CD8-positive, alpha-beta memory T cell (primary cell): ENCODE measurements around the gene FAM156B. TPM values are rescaled to one million over a fixed set of nuclear protein-coding genes. Genes with fewer than 3 reads are reported as not detected.
"Not testable (repeated sequence)": the region's sequence is repeated elsewhere in the genome, so short reads cannot be mapped to it uniquely, and the experiment has no call there.

Experiments
- CTCF ChIA-PET: fragments of 350-600 bp; sonication (Branson Sonifier 250); formaldehyde crosslinking; loops from one replicate; lab custom pipeline; 2021; ENCODE audit warnings: antibody characterized with exemption; lab: Charles Lee
- POLR2A ChIA-PET: fragments of 350-600 bp; sonication (Branson Sonifier 250); formaldehyde crosslinking; loops from one replicate; lab custom pipeline; 2021; ENCODE audit warnings: antibody characterized with exemption; lab: Charles Lee
- DNase-seq, 5 donors: peaks; one replicate each; pipeline versions ENCODE4 v3.0.0 to v3.0.0-alpha.2; 2020 to 2022; ENCODE audit warnings: mixed read lengths in 1 of 5
- H3K27ac ChIP-seq: one replicate; pipeline ENCODE4 v1.7.0; 2013; ENCODE audit warnings: low read depth, mild to moderate bottlenecking, low read length, moderate library complexity
- H3K27me3 ChIP-seq: 2 replicates; pipeline ENCODE4 v1.7.0; 2013; ENCODE audit warnings: low read length, mild to moderate bottlenecking; ENCODE audit not compliant: insufficient read depth, poor library complexity, severe bottlenecking
- H3K36me3 ChIP-seq: 2 replicates; pipeline ENCODE4 v1.7.0; 2013; ENCODE audit warnings: mild to moderate bottlenecking, low read length, moderate library complexity; ENCODE audit not compliant: insufficient read depth
- H3K4me1 ChIP-seq: 2 replicates; pipeline ENCODE4 v1.7.0; 2013; ENCODE audit warnings: mild to moderate bottlenecking, low read length, moderate library complexity; ENCODE audit not compliant: insufficient read depth
- H3K4me3 ChIP-seq: 2 replicates; pipeline ENCODE4 v1.7.0; 2013; ENCODE audit warnings: mild to moderate bottlenecking, low read length
- H3K9me3 ChIP-seq: 2 replicates; pipeline ENCODE4 v1.7.0; 2013; ENCODE audit warnings: mild to moderate bottlenecking, low read length
- H3K27ac Mint-ChIP-seq, 8 donors: one replicate each; pipeline ENCODE4 v1.8.0; 2020 to 2021; ENCODE audit warnings: mixed read lengths in 8 of 8, mild to moderate bottlenecking in 6 of 8, inconsistent platforms in 3 of 8, moderate library complexity in 3 of 8
- H3K27me3 Mint-ChIP-seq, 2 donors: one replicate each; pipeline ENCODE4 v1.8.0; 2020 to 2021; ENCODE audit warnings: mixed read lengths in 2 of 2, mild to moderate bottlenecking in 1 of 2, moderate library complexity in 1 of 2
- H3K36me3 Mint-ChIP-seq, 3 donors: one replicate each; pipeline ENCODE4 v1.8.0; 2020 to 2021; ENCODE audit warnings: mixed read lengths in 3 of 3, inconsistent platforms in 1 of 3, mild to moderate bottlenecking in 1 of 3
- H3K4me1 Mint-ChIP-seq, 3 donors: one replicate each; pipeline ENCODE4 v1.8.0; 2020 to 2021; ENCODE audit warnings: mixed read lengths in 3 of 3, inconsistent platforms in 1 of 3, mild to moderate bottlenecking in 1 of 3
- H3K4me3 Mint-ChIP-seq, 7 donors: one replicate each; pipeline ENCODE4 v1.8.0; 2020 to 2021; ENCODE audit warnings: mixed read lengths in 7 of 7, mild to moderate bottlenecking in 6 of 7, moderate library complexity in 4 of 7, inconsistent platforms in 2 of 7
- H3K9me3 Mint-ChIP-seq, 5 donors: one replicate each; pipeline ENCODE4 v1.8.0; 2020 to 2022; ENCODE audit warnings: mixed read lengths in 5 of 5, mild to moderate bottlenecking in 3 of 5, moderate library complexity in 2 of 5, inconsistent platforms in 1 of 5
- polyA plus RNA-seq: library from polyadenylated mRNA; unstranded; fragments of 300-500 nt; fragmentation: Illumina TruSeq; gene quantifications from one replicate; pipeline ENCODE4 v1.2.3, GENCODE V29; 2021
- total RNA-seq, 2 experiments: library from RNA; stranded (reverse); gene quantifications; one replicate each; pipeline ENCODE4 v1.2.3, GENCODE V29; 2021

Gene FAM156B, protein sequence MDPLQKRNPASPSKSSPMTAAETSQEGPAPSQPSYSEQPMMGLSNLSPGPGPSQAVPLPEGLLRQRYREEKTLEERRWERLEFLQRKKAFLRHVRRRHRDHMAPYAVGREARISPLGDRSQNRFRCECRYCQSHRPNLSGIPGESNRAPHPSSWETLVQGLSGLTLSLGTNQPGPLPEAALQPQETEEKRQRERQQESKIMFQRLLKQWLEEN
- total RNA-seq (10 to 100 TPM; 11.6 to 13.2 TPM), polyA plus RNA-seq (4.4 TPM)

DNA sequence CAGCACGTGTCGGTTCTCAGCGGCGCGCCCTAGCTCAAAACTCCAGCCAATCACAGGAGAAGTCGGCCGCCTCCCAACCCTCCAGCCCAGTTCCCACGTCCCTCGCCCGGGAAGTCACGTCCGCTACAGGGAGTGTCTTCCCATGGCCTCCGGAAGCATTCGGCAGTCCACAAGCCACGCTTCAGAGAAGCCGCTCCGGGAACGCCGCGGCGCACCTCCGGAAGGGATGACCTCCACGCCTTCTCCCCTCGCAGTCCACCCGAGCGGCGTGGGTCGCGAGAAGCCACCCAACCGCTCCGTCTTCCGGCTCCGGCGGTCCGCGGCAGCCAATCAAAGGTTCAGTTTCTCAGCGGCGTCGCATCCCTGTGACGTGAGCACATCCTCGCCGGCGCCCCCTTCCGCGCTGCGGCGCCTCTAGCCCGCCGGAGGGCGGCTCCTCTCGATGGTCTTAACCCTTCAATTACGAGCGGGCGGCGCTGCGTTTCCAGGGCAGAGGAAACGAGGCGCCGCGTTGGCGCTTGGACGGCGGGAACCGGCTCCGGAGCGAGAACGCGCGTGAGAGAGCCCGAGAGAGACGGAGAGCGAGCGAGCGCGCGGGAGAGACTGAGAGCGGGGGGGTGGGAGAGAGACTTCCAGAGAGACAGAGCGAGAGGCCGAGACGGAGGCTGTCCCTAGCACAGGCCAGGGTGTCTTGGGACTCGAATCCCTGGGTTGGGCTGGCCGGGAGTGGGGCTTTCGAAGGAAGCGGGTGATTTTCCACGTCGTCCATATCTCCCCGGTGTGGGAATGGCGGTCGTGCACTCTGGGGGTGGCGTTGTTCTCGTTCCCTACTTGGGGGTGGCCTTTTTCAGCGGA is at the start of gene FAM156B:
TSS of gene FAM156B (plus strand) at position 476 of the 855 bp plus-strand sequence. CDS start 9,896 bp downstream, outside the sequence.
- H3K36me3 ChIP-seq, H3K4me1 ChIP-seq, H3K27me3 ChIP-seq, CTCF ChIA-PET, H3K4me3 Mint-ChIP-seq, H3K27me3 Mint-ChIP-seq, H3K4me1 Mint-ChIP-seq, H3K27ac Mint-ChIP-seq, H3K9me3 Mint-ChIP-seq, H3K27ac ChIP-seq, H3K36me3 Mint-ChIP-seq, DNase-seq, H3K9me3 ChIP-seq, H3K4me3 ChIP-seq, POLR2A ChIA-PET: not testable (repeated sequence)

DNA sequence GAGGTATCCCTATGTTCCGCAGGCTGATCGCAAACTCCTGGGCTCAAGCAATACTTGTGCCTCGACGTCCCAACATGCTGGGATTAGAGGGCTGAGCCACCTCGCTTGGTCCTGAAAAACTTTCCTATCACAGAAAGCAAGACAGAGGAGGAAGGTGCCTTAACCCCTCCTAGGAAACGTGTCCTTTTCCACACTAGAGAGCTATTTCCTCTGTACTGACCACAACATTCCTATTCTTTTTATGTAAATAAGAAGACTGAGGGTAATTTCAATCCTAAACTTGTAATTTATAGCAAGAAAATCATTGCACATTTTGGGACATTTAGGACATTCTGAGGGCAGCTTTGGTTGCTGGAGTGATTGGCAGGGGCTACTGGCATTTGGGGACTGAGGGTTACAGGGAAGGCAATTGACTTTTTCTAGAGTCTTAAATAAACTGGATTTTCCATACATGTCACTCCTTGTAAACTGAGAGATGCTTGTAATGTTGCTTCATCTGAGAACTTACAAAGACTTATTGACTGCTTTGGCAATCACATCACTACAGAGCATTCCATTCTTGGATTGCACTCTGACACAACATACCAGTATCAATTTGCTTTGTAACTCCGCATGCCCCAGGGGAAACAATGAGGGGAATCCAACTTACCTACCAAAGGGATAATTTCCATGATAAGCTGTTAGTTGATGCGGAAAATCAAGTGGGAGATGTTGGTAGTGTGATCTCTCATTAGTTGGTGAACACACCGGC is 44.8 kb upstream of the FAM156B start:
- Mint-ChIP-seq H3K36me3 (no peaks in the 10 kb centered on the region), H3K27me3 (peaks cover 16 to 27% of the 10 kb centered on the region in 2 donors), H3K9me3 (peaks cover 0 to 1% (median 0%) of the 10 kb centered on the region in 5 donors), H3K4me3 (no peak overlapping the region), H3K27ac (no peak overlapping the region), H3K4me1 (no peaks in the 10 kb centered on the region)
- Histone ChIP-seq H3K4me3 (no peak overlapping the region), H3K36me3 (no peaks in the 10 kb centered on the region), H3K9me3 (no peaks in the 10 kb centered on the region), H3K27ac (no peak overlapping the region), H3K4me1 (no peaks in the 10 kb centered on the region), H3K27me3 (no peaks in the 10 kb centered on the region)
- CTCF ChIA-PET = no interaction called here
- no peak for DNase-seq
- POLR2A ChIA-PET = no interaction called here

DNA sequence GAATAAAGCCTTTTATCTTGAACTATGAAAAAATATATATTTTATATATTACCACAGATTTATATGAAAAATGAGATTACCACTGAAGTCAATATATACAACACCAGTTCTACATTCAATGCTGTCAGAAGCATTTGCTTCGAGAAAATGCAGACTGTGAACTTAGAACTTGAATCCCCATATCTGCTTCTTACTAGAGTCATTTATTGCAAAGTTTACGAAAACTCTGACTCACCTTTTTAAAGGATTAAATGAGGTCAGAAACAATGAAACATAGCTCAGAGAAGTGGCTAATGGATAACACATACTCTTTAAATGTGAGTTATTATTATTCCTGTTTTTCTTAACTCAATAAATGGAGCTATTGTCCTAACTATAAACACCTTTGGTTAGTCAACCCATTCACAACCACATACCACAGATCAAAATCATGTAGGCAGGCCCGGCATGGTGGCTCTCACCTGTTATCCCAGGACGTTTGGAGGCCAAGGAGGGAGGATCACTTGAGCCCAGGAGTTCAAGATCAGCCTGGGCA is 40.1 kb upstream of the FAM156B start:
- H3K4me3 Mint-ChIP-seq, H3K4me1 ChIP-seq, H3K36me3 ChIP-seq, DNase-seq, H3K9me3 Mint-ChIP-seq, H3K4me1 Mint-ChIP-seq, POLR2A ChIA-PET, H3K36me3 Mint-ChIP-seq, CTCF ChIA-PET, H3K9me3 ChIP-seq, H3K27ac ChIP-seq, H3K27me3 ChIP-seq, H3K4me3 ChIP-seq, H3K27ac Mint-ChIP-seq: not testable (repeated sequence)
- peaks cover 16 to 29% of the 10 kb centered on the region in 2 donors for H3K27me3 Mint-ChIP-seq

DNA sequence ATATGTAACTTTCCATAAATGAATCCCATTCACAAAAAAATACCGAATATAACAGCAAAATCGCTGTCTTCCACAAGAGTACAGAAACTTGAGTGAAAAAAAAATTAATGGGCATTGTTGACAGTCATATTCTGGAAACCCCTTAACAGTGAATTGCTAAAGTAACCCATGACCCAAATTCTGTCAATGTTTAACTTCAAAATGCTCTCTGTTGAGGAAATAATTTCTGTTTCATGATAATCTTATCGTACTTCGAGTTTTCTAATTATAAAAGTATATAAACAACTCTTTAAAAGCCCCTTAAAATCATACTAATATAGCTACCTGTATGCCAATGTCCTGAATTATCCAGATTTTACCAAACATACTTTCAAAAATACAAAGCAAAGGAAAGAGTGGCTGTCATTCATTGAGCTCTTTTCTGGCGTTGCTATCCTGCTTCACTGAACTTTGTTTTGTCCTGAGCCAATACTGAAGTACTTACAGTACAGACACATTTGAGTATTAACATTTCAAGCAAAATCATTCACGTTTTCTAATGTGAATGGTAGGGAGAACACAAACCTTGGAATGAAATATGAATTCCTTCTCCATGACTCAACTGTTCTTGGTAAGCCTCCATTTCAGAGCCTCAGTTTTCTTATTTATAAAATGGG is 31.7 kb upstream of the FAM156B start:
- no peak for DNase-seq
- H3K27ac ChIP-seq = no peak overlapping the region
- H3K4me1 ChIP-seq = no peaks in the 10 kb centered on the region
- Mint-ChIP-seq H3K27me3 (peaks cover 0 to 13% of the 10 kb centered on the region in 2 donors), H3K4me1 (no peaks in the 10 kb centered on the region), H3K4me3 (no peak overlapping the region), H3K9me3 (no peaks in the 10 kb centered on the region), H3K36me3 (no peaks in the 10 kb centered on the region), H3K27ac (no peak overlapping the region)
- POLR2A ChIA-PET = no interaction called here
- no peak overlapping the region for H3K4me3 ChIP-seq
- no peaks in the 10 kb centered on the region for H3K36me3 ChIP-seq
- H3K27me3 ChIP-seq = no peaks in the 10 kb centered on the region
- H3K9me3 ChIP-seq = no peaks in the 10 kb centered on the region
- CTCF ChIA-PET = no interaction called here

DNA sequence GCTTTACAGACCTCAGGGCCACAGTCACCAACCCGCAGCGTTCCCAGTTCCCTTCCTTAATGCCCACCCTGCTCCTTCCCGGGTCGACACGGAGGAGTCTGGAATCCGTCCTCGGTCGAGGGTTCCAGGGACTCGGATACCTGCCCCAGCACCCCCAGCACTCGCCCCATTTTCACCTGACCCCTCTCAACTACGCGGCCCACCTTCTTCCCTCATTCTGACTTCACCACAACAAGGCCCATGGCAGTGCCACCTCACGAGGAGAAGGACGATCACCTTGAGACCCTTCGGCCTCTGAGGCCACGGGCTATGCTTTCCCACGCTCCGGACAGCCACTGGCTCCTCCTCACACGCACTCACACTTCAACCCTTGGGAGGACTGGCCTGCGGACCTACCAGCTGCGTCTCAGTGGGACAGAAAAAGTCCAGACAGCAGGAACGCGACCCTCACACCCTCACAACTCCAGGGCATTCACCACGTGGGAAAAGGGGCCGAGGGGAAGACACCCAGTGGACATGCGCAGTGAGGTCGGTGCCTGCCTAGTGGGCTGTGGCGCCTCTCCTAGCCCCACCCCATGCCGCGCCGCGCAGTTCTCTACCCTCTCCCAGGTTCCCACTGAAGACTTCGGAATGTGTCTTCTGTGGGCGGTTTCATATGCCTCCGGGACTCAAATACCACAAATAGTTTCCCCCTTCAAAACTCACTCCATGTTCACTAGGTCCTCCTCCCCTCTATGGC is 29.4 kb upstream of the FAM156B start, which contains the start of gene XAGE3:
TSS of gene XAGE3 (minus strand) at position 474 of the 739 bp plus-strand sequence. CDS start 950 bp downstream, outside the sequence.
- CTCF ChIA-PET = no interaction called here
- Histone ChIP-seq H3K9me3 (no peaks in the 10 kb centered on the region), H3K36me3 (no peaks in the 10 kb centered on the region), H3K27me3 (no peaks in the 10 kb centered on the region), H3K4me3 (no peak within 1 kb of the TSS), H3K27ac (no peak within 1 kb of the TSS), H3K4me1 (no peaks in the 10 kb centered on the region)
- Mint-ChIP-seq H3K27ac (peak within 1 kb of the TSS in 1 of 8 donors; percentile 43), H3K27me3 (peaks cover 0 to 11% of the 10 kb centered on the region in 2 donors), H3K4me3 (peak within 1 kb of the TSS in 1 of 7 donors; percentile 23), H3K9me3 (no peaks in the 10 kb centered on the region), H3K36me3 (no peaks in the 10 kb centered on the region), H3K4me1 (no peaks in the 10 kb centered on the region)
- POLR2A ChIA-PET = no interaction called here
- DNase-seq = no peak

DNA sequence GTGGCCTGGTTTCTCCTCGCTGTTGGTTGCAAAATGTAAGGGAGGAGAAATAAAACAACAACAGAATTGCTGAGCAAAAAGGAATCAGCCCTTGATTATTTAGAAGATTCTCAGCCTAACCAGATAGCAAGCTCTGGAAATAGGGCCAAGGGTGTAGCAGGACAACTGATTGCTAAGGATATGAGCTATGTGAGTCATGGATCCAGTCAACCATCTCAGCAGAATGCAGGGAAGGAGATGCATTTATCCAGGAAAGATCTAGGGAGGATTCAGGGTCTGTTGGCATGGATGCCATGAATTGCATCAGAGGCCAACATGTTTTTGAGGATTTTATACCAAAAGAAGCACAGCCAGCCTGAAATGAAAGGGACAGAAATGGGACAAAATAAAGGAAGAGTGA is 27.1 kb upstream of the FAM156B start:
- peaks cover 1 to 12% of the 10 kb centered on the region in 2 donors for H3K27me3 Mint-ChIP-seq
- Histone ChIP-seq H3K9me3 (no peaks in the 10 kb centered on the region), H3K36me3 (no peaks in the 10 kb centered on the region), H3K4me3 (no peak overlapping the region), H3K4me1 (no peaks in the 10 kb centered on the region), H3K27ac (no peak overlapping the region), H3K27me3 (no peaks in the 10 kb centered on the region)
- no peaks in the 10 kb centered on the region for H3K36me3 Mint-ChIP-seq
- no peak overlapping the region for H3K27ac Mint-ChIP-seq
- no peaks in the 10 kb centered on the region for H3K9me3 Mint-ChIP-seq
- POLR2A ChIA-PET = no interaction called here
- H3K4me1 Mint-ChIP-seq = no peaks in the 10 kb centered on the region
- DNase-seq = no peak
- no peak overlapping the region for H3K4me3 Mint-ChIP-seq
- CTCF ChIA-PET = no interaction called here

DNA sequence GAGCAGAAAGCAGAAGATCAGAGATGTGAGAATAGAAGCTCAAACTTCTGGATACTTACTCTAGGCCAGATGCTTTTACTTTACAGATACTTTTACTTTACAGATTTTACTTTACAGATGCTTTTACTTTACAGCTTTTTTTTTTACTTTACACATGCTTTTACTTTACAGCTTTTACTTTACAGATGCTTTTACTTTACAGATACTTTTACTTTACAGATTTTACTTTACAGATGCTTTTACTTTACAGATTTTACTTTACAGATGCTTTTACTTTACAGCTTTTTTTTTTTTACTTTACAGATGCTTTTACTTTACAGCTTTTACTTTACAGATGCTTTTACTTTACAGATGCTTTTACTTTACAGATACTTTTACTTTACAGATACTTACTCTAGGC is 23.3 kb upstream of the FAM156B start:
- H3K9me3 ChIP-seq, H3K27ac Mint-ChIP-seq, H3K4me3 ChIP-seq, H3K4me3 Mint-ChIP-seq, H3K9me3 Mint-ChIP-seq, H3K4me1 ChIP-seq, H3K36me3 ChIP-seq, CTCF ChIA-PET, H3K27me3 ChIP-seq, H3K4me1 Mint-ChIP-seq, POLR2A ChIA-PET, H3K27ac ChIP-seq, DNase-seq, H3K36me3 Mint-ChIP-seq: not testable (repeated sequence)
- H3K27me3 Mint-ChIP-seq = peaks cover 16 to 21% of the 10 kb centered on the region in 2 donors
